ENCODE data around the gene TRIO.

- TF ChIP-seq TCF4 (CRISPR knock-in tag; IDR thresholded peaks at IDR 0.05; ENCODE audit: borderline replicate concordance) (no peak), CSDC2 (CRISPR knock-in tag; IDR thresholded peaks at IDR 0.05) (no peak), ZC3H10 (CRISPR knock-in tag; IDR thresholded peaks at IDR 0.05) (no peak), OSR1 (CRISPR knock-in tag; IDR thresholded peaks at IDR 0.05) (no peak), ZFP3 (CRISPR knock-in tag; IDR thresholded peaks at IDR 0.05) (no peak)
Measured at GRCh38 chr5:14185326-14186058, 42.4 kb downstream of the TRIO start.
